Lower leg skin (tissue), 3 donors: ENCODE data around the gene DCUN1D3.

Experiments
- CTCF ChIP-seq, 3 donors: fragments of 450-650 bp; IDR thresholded peaks; one replicate each; pipeline ENCODE4 v1.5.1; 2016; ENCODE audit warnings: antibody characterized with exemption in 3 of 3, mild to moderate bottlenecking in 3 of 3, moderate library complexity in 2 of 3
- POLR2A ChIP-seq, 2 donors: fragments of 450-650 bp; IDR thresholded peaks; one replicate each; pipeline ENCODE4 v1.6.1; 2016 to 2017; ENCODE audit warnings: antibody characterized with exemption in 2 of 2, mild to moderate bottlenecking in 1 of 2, moderate library complexity in 1 of 2

- TF ChIP-seq CTCF (IDR thresholded peaks at IDR 0.05) (no peak), POLR2A (IDR thresholded peaks at IDR 0.05) (no peak)
Observed at GRCh38 chr16:20874088-20874581, 26.0 kb downstream of the DCUN1D3 start.
